SIG-M5 treated with dmso at 0.1 percent for 504 hours (cell line): ENCODE data around the gene PRSS3.
"Not testable (repeated sequence)": the region's sequence is repeated elsewhere in the genome, so short reads cannot be mapped to it uniquely, and the experiment has no call there.

Experiments
- DNase-seq: peaks from one replicate; lab custom pipeline; 2025; ENCODE audit not compliant: unreplicated experiment; lab: John Stamatoyannopoulos, UW

The PRSS3 gene

DNA sequence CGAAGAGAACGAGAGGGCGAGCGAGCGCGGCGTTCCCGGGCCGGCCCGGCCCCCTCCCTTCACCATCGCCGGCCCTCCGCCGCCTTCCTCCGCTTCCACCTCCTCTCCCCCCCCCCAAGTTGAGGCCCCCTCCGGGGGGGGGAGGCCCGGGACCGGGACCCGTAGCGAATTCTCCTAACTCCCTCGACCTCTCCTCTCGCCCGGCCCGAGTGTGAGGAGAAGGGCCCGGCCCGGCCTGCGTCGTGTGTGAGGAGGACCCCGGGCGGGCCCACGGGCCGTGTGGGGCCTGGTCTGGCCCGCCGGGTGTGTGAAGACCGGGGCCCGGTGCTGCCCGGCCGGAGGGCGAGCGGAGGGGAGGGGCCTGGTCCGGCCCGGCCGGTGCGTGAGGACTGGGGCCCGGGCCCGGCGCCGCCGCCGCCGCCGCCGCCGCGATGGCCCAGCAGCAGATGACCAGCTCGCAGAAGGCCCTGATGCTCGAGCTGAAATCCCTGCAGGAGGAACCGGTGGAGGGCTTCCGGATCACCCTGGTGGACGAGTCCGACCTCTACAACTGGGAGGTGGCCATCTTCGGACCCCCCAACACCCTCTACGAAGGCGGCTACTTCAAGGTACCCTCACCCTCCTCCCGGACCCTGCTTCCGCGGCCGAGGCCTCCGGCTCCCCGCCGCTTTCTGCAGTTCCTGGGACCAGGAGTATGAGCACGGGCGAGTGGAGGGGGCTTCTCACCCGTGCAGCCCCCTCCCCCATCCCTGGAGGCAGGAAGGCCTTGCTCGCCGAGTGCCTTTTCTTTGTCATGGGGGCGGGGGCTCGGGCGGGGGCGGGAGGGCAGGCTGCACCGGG is 22.2 kb downstream of the PRSS3 start:
- peak; percentile 48 for DNase-seq

DNA sequence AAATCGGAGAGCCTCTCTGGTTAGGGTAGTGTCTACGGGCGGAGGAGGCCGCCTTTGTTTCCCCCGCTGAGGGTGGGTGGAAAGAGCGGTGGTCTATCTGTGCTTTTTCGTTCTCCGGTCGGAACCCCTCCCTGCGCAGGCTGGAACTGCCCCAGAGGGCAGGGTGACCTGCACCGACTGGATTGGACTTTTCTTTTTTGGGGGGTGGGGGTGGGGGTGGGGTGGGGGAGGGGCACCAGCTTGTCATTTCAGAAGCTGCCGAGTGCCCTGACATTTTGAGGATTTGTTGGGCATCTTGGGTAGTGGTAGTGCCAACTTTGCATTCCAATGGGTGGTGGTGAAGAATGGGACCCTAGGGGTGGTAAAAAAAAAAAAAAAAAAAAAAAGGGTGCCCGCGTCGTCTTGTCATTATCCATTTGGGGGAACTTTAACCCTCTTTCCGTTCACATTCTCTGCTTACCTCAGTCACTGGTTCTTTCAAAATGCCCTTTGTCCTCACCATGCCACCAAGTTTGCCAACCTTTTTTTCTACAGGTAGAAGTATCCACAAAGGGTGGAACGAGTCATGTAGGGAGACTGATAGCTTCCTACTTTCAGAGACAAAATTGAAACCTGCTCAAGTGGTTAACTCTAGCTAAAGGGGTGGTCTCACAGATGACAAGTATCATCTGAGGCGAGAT is 22.9 kb downstream of the PRSS3 start:
- DNase-seq, result peak; percentile 28

DNA sequence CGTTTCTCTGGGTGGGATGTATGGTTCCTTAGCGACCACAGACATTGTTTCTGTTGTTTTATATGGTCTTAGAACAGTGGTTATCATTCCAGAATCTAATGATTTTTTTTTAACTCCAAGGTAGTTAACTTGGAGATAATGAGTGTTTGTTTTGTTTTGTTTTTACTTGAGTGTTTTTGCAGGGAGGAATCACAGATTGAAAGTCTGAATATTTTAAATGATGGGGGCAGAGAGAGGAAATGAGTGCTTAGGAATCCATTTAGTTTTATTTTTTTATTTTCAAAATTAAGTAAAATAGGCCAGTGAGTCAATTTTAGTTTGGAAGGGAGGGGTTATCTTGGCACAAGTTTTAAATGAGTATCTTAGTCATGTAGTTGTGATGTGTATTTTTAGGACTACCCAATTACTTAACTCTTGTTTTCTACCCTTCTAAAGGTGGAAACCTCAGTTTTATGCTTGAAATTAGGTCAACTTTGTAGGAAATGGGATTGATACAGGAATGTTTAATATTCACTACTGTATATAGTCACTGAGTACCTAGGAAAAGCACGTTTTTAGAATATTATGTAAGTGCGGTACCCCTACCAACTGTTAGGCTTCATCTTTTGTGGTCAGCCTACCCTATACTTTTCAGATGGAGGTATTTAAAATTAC is 23.6 kb downstream of the PRSS3 start:
- no peak for DNase-seq

DNA sequence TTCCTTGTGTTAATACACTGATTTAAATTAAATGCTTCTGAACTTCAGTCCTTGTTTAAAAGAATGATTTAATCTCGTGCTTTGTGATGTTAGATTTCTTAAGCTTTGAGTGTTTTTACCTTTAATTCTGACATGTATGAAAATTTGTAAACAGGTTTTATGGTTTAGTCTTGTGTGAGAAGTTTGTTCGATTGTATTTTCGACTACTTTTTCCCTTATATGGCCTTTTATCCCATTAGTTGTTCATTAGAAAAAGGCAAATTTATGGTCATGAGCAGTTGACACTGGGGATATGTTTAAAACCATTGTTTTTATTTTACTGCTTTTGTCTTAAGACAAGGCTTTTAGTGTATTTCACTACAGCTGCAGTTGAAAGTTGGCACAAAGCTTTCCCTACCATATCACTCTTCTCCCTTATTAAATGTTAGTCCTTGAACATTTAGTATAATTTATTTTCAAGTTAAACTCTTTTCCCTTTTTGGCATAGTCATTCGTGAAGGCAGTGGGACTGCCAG is 24.9 kb downstream of the PRSS3 start:
- DNase-seq, result no peak

DNA sequence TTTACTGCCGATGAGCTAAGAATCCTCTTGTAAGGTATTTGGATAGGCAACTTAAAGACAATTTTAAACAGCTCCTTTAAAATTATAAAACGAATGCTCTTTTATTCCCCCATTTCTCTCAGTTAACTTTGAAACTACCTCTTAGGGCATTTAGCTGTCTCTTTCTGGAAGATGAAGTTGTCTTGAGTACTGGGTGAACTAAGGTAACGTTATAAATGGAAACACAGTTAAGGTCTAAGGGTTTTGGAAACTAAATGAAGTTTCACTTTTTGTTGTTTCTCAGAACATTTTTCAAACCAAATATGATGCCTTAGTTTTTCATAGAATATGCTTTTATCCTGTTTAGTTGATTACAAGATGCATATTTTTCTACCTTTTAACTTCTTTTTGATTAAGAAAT is 28.4 kb downstream of the PRSS3 start:
- DNase-seq, result no peak

DNA sequence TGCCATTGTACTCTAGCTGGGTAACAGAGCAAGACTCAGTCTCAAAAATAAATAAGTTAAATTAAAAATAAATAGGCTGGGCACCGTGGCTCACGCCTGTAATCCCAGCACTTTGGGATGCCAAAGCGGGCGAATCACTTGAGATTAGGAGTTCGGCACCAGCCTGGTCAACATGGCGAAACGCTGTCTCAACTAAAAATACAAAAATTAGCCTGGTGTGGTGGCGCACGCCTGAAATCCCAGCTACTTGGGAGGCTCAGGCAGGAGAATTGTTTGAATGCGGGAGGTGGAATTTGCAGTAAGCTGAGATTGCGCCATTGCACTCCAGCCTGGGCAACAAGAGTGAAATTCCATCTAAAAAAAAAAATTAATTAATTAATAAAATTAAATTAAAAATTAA is 31.9 kb downstream of the PRSS3 start:
- not testable (repeated sequence) for DNase-seq

DNA sequence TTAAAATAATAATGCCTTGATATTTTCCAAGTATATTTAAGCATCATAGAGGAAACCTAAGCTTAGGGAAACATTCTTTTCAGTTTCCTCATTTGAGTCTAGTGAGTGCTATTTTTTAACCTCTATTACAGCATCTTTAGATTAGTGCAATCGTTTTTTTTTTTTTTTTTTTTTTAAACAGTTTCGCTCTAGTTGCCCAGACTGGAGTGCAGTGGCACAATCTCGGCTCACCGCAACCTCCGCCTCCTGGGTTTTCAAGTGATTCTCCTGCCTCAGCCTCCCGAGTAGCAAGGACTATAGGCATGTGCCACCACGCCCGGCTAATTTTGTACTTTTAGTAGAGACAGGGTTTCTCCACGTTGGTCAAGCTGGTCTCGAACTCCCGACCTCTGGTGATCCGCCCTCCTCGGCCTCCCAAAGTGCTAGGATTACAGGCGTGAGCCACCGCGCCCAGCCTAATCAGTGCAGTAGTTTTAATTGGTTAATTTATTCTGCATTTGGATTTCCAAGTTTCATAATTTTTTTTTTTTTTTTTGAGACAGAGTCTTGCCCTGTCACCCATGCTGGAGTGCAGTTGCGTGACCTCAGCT is 34.4 kb downstream of the PRSS3 start:
- peak; percentile 25 for DNase-seq

DNA sequence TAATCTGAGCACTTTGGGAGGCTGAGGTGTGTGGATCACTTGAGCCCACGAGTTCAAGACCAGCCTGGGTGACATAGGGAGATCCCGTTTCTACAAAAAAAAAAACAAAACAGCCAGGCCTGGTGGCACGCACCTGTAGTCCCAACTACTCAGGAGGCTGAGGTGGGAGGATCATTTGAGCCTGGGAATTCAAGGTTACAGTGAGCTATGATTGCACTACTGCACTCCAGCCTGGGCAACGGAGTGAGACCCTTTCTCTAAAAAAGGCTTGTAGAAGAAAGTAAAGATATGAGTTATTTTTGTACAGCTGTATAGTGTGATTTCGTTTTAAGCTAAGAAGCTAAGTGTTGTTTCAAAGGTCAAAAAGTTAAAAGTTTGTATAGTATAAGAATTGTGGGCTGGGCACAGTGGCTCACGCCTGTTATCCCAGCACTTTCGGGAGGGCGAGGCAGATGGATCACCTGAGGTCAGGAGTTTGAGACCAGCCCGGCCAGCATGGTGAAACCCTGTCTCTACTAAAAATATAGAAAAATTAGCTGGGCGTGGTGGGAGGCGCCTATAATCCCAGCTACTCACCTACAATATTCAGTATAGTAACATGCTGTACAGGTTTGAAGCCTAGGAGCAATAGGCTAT is 40.4 kb downstream of the PRSS3 start:
- no peak for DNase-seq

DNA sequence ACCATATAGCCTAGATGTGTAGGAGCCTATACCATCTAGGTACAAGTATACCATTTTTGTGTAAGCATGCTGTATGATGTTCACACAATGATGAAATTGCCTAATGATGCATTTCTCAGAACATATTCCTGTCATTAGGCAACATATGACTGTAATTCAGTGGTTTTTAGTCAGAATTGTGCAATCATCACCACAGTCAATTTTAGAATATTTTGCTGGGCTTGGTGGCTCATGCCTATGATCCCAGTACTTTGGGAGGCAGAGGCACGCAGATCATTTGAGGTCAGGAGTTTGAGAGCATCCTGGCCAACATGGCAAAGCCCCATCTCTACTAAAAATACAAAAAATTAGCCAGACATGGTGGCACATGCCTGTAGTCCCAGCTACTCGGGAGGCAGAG is 40.9 kb downstream of the PRSS3 start:
- DNase-seq, result peak; percentile 94

DNA sequence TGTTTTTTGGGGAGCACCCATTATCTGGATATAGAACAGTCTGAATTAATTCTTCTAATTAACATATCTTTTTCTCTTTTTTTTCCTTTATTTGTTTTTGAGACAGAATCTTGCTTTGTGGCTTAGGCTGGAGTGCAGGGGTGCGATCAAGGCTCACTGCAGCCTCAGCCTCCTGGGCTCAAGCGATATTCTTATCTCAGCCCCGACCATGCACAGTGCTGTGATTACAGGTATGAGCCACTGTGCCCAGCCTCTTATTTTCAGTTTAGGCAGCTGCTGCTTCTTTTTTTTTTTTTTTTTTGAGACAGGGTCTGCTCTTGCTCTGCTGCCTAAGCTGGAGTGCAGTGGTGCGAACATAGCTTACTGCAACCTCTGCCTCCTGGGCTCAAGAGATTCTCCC is 41.8 kb downstream of the PRSS3 start:
- DNase-seq, result no peak

DNA sequence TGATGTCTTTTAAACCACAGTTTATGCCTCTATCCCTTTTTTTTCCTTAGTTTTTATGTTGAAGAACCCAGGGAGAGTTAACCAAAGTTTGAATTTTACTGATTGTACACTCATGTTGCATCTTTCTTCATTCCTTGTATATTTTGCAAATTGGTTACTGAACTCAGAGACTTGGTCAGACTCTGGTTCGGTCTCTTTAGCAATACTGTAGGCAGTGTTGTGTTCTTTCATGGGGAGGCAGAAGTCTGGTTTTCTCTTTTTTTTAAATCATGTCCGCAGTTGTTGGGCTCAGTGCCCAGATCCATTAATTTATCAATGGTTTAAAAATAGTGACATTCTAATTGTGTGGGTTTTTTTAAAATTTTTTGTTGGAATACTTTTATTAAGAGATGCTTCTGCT is 45.0 kb downstream of the PRSS3 start:
- no peak for DNase-seq

DNA sequence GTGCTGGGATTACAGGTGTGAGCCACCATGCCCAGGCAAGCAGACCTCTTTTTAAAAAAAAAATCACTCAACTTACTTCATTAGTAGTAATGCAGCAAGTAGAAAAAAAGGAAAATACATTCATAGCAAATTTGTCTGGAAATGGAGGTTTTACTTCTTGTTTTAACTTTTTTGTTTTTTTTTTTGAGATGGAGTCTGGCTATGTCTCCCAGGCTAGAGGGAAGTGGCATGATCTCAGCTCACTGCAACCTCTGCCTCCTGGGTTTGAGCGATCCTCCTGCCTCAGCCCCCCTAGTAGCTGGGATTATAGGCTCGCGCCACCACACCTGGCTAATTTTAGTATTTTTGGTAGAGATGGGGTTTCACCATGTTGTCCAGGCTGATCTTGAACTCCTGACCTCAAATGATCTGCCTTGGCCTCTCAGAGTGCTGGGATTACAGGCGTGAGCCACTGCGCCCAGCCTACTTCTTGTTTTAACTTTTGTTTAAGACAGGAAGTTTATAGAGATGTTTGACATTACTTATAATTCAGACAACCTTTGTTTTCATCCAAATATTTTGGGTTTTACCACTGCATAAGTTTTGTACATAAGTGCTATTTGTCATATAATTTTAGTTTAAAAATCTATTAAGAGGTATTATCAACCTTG is 48.1 kb downstream of the PRSS3 start:
- DNase-seq, result no peak

DNA sequence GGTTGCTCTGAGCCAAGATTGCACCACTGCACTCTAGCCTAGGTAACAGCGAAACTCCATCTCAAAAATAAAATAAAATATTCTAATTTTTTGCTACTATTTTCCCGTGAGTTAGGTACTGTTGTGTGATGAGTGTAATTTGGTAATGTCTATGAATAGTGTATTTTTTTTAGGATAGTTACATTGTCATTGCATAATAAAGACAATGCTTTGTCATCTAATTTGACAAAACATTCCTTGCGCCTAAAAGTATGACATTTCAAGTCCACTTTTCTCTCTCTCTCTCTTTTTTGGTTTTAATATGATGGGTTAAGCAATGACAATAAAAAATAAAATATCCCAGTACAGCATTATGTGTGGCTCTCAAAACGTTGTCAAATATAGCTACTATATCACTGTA is 50.9 kb downstream of the PRSS3 start:
- DNase-seq, result no peak

DNA sequence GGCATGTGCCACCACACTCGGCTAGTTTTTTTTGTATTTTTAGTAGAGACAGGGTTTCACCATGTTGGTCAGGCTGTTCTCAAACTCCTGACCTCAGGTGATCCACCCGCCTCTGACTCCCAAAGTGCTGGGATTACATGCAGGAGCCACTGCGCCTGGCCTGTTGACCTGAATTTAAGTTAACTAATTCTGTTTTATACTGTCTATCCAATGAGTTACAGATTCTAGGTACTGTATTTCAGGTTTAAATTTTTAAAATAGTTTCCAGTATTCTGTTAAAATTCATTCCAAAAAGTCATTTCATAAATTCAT is 52.5 kb downstream of the PRSS3 start:
- not testable (repeated sequence) for DNase-seq
